Measurements from ENCODE around the gene GSE1.

Gene GSE1

DNA sequence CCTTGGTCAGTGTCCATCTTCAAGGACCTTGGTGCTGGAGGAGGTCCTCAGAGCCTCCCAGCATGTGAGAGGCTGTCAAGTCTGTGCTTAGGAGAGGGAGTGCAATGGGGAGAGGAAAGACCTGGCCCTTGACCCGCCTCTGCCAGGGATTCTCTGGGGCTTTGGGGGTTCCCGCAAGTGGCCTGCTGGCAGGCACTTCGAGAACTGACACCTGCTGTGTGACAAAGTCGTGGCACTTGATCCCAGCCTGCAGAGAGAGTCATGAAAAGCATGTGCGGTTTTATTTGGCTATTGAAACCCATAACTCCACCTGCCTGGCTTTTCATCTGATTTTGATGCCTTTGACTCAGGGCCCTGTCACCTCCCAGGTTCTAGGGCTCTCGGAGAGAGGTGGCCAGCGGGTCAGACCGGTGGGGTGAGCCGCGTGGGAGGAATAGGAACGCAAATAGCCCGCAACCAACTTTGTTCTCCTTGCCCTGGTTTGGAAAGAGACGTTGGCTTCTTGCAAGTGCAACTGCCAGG lies 42.8 kb upstream of the GSE1 start:
- TF ChIP-seq, protein P1, sequence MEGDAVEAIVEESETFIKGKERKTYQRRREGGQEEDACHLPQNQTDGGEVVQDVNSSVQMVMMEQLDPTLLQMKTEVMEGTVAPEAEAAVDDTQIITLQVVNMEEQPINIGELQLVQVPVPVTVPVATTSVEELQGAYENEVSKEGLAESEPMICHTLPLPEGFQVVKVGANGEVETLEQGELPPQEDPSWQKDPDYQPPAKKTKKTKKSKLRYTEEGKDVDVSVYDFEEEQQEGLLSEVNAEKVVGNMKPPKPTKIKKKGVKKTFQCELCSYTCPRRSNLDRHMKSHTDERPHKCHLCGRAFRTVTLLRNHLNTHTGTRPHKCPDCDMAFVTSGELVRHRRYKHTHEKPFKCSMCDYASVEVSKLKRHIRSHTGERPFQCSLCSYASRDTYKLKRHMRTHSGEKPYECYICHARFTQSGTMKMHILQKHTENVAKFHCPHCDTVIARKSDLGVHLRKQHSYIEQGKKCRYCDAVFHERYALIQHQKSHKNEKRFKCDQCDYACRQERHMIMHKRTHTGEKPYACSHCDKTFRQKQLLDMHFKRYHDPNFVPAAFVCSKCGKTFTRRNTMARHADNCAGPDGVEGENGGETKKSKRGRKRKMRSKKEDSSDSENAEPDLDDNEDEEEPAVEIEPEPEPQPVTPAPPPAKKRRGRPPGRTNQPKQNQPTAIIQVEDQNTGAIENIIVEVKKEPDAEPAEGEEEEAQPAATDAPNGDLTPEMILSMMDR (IDR thresholded peaks at IDR 0.05; ENCODE audit: control insufficient read depth, insufficient read depth, low read depth, low read length, missing control alignments): no peak
- DNase-seq (ENCODE audit: low read depth): no peak
- no peak overlapping the region for H3K4me3 ChIP-seq (ENCODE audit: control insufficient read depth, low read depth, low read length)

DNA sequence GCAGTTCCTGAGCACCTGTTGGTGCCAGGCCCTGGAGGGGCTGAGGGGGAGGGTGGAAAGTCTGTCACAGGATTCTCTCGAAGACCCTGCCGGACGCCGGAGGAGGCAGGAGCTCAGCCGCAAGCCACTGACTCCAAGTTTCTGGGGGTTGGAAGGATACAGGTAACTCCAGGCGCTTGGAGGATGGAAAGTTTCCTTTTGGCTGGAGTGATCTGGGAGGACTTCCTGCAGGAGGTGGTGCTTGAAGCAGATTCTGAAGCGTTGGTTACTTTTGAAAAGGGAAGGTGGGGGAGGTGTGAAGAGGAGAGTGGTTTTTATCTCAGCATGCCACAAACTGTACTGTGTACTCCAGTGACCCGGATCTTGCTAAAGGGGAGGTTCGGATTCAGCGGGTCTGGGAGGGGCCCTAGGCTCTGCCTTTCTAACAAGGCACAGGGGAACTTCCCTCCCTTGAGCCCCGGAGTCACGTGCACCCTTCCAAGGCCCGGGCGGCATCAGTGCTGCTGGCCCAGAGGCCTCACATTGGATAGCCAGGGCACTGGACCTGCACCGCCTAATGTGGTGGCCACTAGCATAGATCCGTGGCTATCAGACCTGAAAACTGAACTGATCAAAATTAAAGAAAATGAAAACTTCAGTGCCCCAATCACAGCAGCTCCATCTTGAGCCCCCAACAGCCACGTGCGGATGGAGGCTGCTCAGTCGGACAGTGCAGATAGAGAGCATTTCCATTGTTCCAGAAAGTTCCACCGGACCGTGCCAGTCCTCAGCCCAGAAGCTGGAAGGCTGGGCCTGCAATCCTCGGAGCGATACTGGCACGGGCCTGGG lies 42.2 kb upstream of the GSE1 start:
- TF ChIP-seq, protein P1 (IDR thresholded peaks at IDR 0.05; ENCODE audit: control insufficient read depth, insufficient read depth, low read depth, low read length, missing control alignments): no peak
- H3K4me3 ChIP-seq (ENCODE audit: control insufficient read depth, low read depth, low read length): no peak overlapping the region
- DNase-seq (ENCODE audit: low read depth): no peak

DNA sequence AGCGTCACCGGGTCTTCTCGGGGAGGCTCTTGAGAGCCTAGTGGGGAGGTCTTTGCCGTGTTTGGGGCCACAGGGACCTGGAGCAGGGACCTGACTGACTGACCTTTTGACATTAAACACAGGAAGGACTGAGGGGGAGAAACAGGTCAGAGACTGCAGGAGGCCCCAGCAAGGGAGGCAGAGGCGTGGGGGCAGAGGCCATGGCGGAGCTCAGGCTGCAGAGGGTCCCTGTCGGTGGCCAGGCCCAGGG lies 41.6 kb upstream of the GSE1 start:
- DNase-seq (ENCODE audit: low read depth): no peak
- H3K4me3 ChIP-seq (ENCODE audit: control insufficient read depth, low read depth, low read length): no peak overlapping the region
- TF ChIP-seq, protein P1 (IDR thresholded peaks at IDR 0.05; ENCODE audit: control insufficient read depth, insufficient read depth, low read depth, low read length, missing control alignments): no peak

DNA sequence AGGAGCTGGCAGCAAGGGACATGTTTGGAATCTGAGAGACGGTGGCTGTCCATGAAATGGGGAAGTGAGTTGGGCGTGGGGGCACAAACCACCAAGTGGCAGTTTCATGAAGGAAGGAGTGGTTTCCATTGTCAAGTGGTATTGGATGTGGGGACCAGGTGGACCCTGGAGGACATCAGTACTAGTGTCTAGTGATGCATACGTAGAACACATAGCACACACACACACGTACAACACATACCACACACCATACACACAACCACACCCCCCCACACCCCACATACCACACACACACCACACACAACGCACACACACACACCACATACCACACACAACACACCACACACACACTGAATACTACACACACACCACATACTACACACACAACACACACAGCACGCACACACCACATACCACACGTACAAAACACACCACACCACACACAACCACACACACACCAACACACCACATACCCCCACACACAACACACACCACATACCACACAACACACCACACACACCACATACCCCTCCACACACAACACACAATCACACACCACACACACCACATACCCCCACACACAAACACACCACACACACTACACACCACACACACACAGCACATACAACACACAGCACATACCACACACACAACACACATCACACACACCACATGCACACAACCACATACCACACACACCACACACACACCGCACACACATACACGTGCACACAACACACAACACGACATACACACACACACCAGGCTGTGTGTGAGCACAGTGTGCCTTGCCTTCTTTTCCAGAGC lies 41.1 kb upstream of the GSE1 start:
- DNase-seq (ENCODE audit: low read depth): no peak
- no peak overlapping the region for H3K4me3 ChIP-seq (ENCODE audit: control insufficient read depth, low read depth, low read length)
- TF ChIP-seq, protein P1 (IDR thresholded peaks at IDR 0.05; ENCODE audit: control insufficient read depth, insufficient read depth, low read depth, low read length, missing control alignments): no peak

DNA sequence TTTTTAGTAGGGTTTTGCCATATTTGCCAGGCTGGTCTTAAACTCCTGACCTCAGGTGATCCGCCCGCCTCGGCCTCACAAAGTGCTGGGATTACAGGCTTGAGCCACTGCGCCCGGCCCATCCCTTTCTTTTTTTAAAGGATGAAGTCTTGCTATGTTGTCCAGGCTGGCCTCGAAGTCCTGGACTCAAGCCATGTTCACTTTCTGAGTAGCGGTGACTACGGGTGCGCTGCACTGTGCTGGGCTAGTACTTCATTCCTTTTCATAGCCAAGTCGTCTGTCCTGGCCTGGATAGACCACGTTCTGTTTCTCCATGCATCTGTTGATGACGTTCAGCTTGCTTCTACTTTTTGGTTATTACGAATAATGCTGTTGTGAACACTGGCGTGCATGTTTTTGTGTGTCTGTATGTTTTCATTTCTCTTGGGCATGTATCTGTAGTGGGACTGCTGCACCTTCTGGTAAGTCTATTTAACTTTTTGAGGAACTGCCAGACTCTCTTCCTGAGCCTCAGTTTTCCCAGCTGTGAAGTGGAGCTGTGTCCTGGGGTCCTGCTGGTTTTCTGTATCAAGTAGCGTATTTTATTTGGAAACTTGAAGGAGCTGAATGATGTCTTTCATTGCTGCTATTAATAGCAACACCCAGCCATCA lies 40.0 kb upstream of the GSE1 start:
- H3K4me3 ChIP-seq (ENCODE audit: control insufficient read depth, low read depth, low read length): no peak overlapping the region
- TF ChIP-seq, protein P1 (IDR thresholded peaks at IDR 0.05; ENCODE audit: control insufficient read depth, insufficient read depth, low read depth, low read length, missing control alignments): no peak
- no peak for DNase-seq (ENCODE audit: low read depth)
